Measurements from ENCODE around the gene HTATSF1. TPM values are rescaled to one million over a fixed set of nuclear protein-coding genes. Genes with fewer than 3 reads are reported as not detected.
A peak's percentile ranks its signal among the peaks of the same experiment; 100 is the strongest.

The HTATSF1 gene
- total and polyA plus RNA-seq, 2 donors (not counting 1 experiment from before 2014, with no cell fraction given): 1.0 to 18.7 TPM

DNA sequence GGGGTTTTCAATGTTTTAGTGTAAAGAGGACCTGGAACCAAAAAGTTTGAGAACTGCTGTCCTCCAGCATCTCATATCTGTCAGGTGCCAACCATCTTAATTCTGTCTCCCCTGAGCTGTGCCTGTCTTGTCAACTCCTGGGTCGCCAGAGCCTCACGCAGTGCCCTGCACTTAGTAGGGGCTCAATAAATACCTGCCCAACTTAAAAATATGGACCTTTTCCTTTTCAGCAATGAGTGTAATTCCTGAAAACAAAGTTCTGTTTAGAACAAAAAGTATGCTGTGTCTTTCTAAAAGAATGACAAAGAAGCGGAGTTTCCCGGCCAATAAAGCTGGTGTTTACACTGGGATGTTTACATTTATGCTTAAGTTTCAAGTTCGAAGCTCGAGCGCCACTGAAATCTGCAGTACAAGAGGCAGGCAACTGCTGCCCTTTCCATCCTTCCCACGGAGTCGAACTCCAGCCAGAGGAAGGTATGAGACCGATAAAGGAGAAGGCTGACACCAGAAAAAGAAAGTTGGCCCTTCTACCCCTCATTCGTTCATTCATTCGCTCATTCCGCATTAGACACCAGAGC is 1.1 kb upstream of the HTATSF1 start:
- no peak for DNase-seq
- ATAC-seq (ENCODE audit: low read depth): no peak
- H3K27me3 Mint-ChIP-seq: no peaks in the 10 kb centered on the region
- Histone ChIP-seq H3K9ac (ENCODE audit: low read length) (peak overlapping the region; percentile 70), H3K4me1 (ENCODE audit: control insufficient read depth in 2 of 2, insufficient read depth in 2 of 2, low read length in 2 of 2) (peaks cover 6 to 7% of the 10 kb centered on the region in 2 donors), H4K20me1 (ENCODE audit: control insufficient read depth, insufficient read depth, low read length, poor library complexity, severe bottlenecking) (no peaks in the 10 kb centered on the region), H3K27me3 (replicated peaks in 1 of 4; ENCODE audit: control extremely low read depth in 1 of 4, control insufficient read depth in 3 of 4, insufficient read depth in 4 of 4, low read length in 3 of 4) (peaks cover 0 to 2% (median 0%) of the 10 kb centered on the region in 4 experiments), H3K79me2 (ENCODE audit: control insufficient read depth, insufficient read depth, low read length) (no peaks in the 10 kb centered on the region), H3K4me2 (replicated peaks; ENCODE audit: low read depth, low read length, poor library complexity, severe bottlenecking) (peak overlapping the region; percentile 78), H3K9me3 (ENCODE audit: control extremely low read depth in 1 of 3, control insufficient read depth in 2 of 3, insufficient read depth in 1 of 3, low read length in 2 of 3) (no peaks in the 10 kb centered on the region), H2AFZ (ENCODE audit: insufficient read depth, low read depth, low read length, poor library complexity, severe bottlenecking) (peak overlapping the region; percentile 80), H3K27ac (ENCODE audit: low read length in 2 of 2) (peak overlapping the region; percentile 90 to 91), H3K36me3 (replicated peaks in 1 of 2; ENCODE audit: control extremely low read depth in 1 of 2, control insufficient read depth in 1 of 2, extremely low read depth in 1 of 2, insufficient read depth in 2 of 2, low read length in 1 of 2) (peaks cover 0 to 9% of the 10 kb centered on the region in 2 experiments), H3K4me3 (ENCODE audit: control extremely low read depth in 1 of 5, extremely low read depth in 1 of 5, insufficient read depth in 1 of 5, low read depth in 2 of 5, low read length in 4 of 5) (peak overlapping the region; percentile 57 to 83 (median 75))
- intact Hi-C loops (cut with micrococcal nuclease): loop anchor here (2.0 to 10.0 kb wide), 4 partner anchors 244 to 521 kb away; partner anchors contain the start of genes FHL1 and MAP7D3
- peak overlapping the region; percentile 99 for H3K27ac Mint-ChIP-seq
- H3K4me3 Mint-ChIP-seq: peak overlapping the region; percentile 93
- peaks cover 20% of the 10 kb centered on the region for H3K4me1 Mint-ChIP-seq
- H3K9me3 Mint-ChIP-seq (ENCODE audit: insufficient read depth): no peaks in the 10 kb centered on the region
- POLR2A ChIA-PET: no interaction called here
- CTCF ChIA-PET: no interaction called here
- TF ChIP-seq, protein P1, sequence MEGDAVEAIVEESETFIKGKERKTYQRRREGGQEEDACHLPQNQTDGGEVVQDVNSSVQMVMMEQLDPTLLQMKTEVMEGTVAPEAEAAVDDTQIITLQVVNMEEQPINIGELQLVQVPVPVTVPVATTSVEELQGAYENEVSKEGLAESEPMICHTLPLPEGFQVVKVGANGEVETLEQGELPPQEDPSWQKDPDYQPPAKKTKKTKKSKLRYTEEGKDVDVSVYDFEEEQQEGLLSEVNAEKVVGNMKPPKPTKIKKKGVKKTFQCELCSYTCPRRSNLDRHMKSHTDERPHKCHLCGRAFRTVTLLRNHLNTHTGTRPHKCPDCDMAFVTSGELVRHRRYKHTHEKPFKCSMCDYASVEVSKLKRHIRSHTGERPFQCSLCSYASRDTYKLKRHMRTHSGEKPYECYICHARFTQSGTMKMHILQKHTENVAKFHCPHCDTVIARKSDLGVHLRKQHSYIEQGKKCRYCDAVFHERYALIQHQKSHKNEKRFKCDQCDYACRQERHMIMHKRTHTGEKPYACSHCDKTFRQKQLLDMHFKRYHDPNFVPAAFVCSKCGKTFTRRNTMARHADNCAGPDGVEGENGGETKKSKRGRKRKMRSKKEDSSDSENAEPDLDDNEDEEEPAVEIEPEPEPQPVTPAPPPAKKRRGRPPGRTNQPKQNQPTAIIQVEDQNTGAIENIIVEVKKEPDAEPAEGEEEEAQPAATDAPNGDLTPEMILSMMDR (IDR thresholded peaks at IDR 0.05): no peak
- TF ChIP-seq EZH2 (IDR thresholded peaks at IDR 0.05; ENCODE audit: borderline replicate concordance, insufficient read depth, low read depth, low read length, poor library complexity, severe bottlenecking): no peak
- WGBS (ENCODE audit: insufficient coverage): 0% methylated on average over 1 of the region's 13 CpGs
